Right lobe of liver (tissue), 4 donors: ENCODE results near the gene ENPP7.

Source experiments
- CTCF ChIP-seq, 4 donors: fragments of 200-600 bp in 3 of 4; fragments of 450-650 bp in 1 of 4; IDR thresholded peaks; one replicate each; pipeline versions ENCODE4 v1.5.1 to v1.8.0; 2016 to 2022; ENCODE audit warnings: antibody characterized with exemption in 4 of 4, mild to moderate bottlenecking in 2 of 4
- POLR2A ChIP-seq: fragments of 450-650 bp; IDR thresholded peaks from one replicate; pipeline ENCODE4 v1.6.1; 2017; ENCODE audit warnings: antibody characterized with exemption, mild to moderate bottlenecking
- donor health status: DM: no; HTN: no; CAD: no.
- donor health status: DM: no; HTN: no; CAD: no.
- donor health status: DM: no; HTN: yes; CAD: no.

- TF ChIP-seq POLR2A, result no peak
- no peak for TF ChIP-seq CTCF (IDR thresholded peaks at IDR 0.05)
Observed at GRCh38 chr17:79752175-79752574, 21.4 kb downstream of the ENPP7 start.
